ENCODE data around the gene PALLD. TPM values are rescaled to one million over a fixed set of nuclear protein-coding genes. Genes with fewer than 3 reads are reported as not detected.

Gene PALLD
- total RNA-seq, 1 experiment from 2014 or later: 166 TPM

DNA sequence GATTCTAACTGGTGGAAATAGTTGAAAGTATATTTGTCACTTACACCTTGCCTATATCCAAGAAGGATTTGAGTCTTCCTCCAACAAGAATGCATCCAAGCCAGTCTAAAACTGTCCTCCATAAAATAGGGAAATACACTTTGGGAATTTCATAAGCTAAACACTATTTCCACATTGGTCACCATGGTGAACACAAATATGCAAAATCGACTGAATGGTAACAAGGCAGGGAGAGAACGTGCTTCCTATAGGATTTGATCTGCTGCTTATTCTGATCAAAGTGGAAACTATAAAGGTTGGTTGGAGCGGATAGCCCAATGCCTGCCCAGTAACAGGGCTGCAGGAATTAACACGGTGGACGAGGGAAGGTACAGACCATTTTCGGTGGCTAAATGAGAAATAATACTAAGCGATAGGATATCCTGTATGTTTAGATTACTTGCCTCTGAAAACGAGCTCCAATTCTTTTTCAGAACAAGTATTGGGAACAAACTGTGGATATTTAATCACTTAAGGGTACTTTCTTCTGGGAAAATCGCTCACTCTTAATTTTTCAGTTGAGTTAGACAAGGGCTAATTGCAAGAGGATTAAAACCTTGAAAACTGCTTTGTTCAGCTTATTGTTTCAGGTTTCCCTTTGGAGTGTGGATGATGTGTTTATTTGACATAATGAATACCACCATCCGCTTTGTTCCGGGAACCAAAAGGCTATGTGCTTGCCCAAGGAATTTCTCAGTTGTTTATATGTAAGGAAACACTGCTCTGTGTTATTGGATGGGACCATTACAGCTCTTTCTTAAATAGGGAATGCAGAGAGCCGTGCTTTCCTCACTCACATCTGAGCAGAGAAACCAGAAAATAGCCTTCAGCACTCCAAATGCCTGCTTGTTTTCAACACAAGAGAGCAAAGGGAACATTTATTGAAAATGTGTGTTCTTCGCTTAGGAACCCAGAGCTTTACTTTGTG is 318.8 kb downstream of the PALLD start:
- intact Hi-C loops (cut with micrococcal nuclease): no loop called here
- H4K20me1 ChIP-seq (ENCODE audit: insufficient read depth): no peaks in the 10 kb centered on the region
- H3K36me3 ChIP-seq (ENCODE audit: control insufficient read depth in 1 of 2, insufficient read depth in 2 of 2, low read length in 2 of 2): no peaks in the 10 kb centered on the region
- H3K9me3 ChIP-seq (ENCODE audit: control insufficient read depth in 1 of 2, insufficient read depth in 1 of 2, low read depth in 1 of 2, low read length in 2 of 2): no peaks in the 10 kb centered on the region
- H3K4me3 ChIP-seq (replicated peaks in 1 of 2; ENCODE audit: low read depth in 1 of 2, low read length in 2 of 2): no peak overlapping the region
- CTCF ChIA-PET: no interaction called here
- H3K27me3 ChIP-seq (ENCODE audit: insufficient read depth, low read length): no peaks in the 10 kb centered on the region
- RAD21 ChIA-PET (ENCODE audit: low non-redundant PET in 1 of 2, low total read pairs in 2 of 2, uncharacterized antibody in 2 of 2, unreplicated experiment in 2 of 2): no interaction called here
- H3K4me1 ChIP-seq (ENCODE audit: control insufficient read depth in 1 of 2, insufficient read depth in 2 of 2, low read length in 2 of 2): peaks cover 8 to 18% of the 10 kb centered on the region in 2 experiments; a peak in 3 of 4 replicates
- H3K4me2 ChIP-seq (ENCODE audit: low read length): no peak overlapping the region
- no peak for ATAC-seq
- H3K79me2 ChIP-seq (ENCODE audit: insufficient read depth, low read length): no peaks in the 10 kb centered on the region
- POLR2A ChIA-PET: interaction anchor here (0.7 to 3.1 kb wide), 2 partner anchors 16 to 18 kb away, joined by 3 to 27 read pairs; no protein-coding TSS in a partner anchor
- no peak for DNase-seq (ENCODE audit: low read depth, low spot score)
- H2AFZ ChIP-seq (ENCODE audit: low read depth, low read length, poor library complexity, severe bottlenecking): no peak overlapping the region
- BruUV-seq (replicated peaks): no TSS peak
- H3K9me2 ChIP-seq (ENCODE audit: insufficient read depth): no peaks in the 10 kb centered on the region
- no peak overlapping the region for H3K9ac ChIP-seq (ENCODE audit: low read length)
- no peak overlapping the region for H3K27ac ChIP-seq (ENCODE audit: low read depth, low read length)
- TF ChIP-seq, protein P1, sequence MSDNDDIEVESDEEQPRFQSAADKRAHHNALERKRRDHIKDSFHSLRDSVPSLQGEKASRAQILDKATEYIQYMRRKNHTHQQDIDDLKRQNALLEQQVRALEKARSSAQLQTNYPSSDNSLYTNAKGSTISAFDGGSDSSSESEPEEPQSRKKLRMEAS (IDR thresholded peaks at IDR 0.05): no peak
- TF ChIP-seq SRF (IDR thresholded peaks at IDR 0.05; ENCODE audit: low read depth): no peak
- no peak for TF ChIP-seq POLR2AphosphoS5 (IDR thresholded peaks at IDR 0.05; ENCODE audit: low read depth, low read length)
- TF ChIP-seq YY1 (IDR thresholded peaks at IDR 0.05; ENCODE audit: extremely low read depth, insufficient replicate concordance, low read depth, low read length): no peak
- TF ChIP-seq, protein P2, sequence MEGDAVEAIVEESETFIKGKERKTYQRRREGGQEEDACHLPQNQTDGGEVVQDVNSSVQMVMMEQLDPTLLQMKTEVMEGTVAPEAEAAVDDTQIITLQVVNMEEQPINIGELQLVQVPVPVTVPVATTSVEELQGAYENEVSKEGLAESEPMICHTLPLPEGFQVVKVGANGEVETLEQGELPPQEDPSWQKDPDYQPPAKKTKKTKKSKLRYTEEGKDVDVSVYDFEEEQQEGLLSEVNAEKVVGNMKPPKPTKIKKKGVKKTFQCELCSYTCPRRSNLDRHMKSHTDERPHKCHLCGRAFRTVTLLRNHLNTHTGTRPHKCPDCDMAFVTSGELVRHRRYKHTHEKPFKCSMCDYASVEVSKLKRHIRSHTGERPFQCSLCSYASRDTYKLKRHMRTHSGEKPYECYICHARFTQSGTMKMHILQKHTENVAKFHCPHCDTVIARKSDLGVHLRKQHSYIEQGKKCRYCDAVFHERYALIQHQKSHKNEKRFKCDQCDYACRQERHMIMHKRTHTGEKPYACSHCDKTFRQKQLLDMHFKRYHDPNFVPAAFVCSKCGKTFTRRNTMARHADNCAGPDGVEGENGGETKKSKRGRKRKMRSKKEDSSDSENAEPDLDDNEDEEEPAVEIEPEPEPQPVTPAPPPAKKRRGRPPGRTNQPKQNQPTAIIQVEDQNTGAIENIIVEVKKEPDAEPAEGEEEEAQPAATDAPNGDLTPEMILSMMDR (IDR thresholded peaks at IDR 0.05 in 2 of 3, conservative IDR thresholded peaks at IDR 0.05 in 1 of 3; ENCODE audit: borderline replicate concordance in 1 of 3, insufficient read depth in 1 of 3, low read depth in 2 of 3, low read length in 2 of 3): no peak
- TF ChIP-seq POLR2A (IDR thresholded peaks at IDR 0.05; ENCODE audit: borderline replicate concordance, extremely low read depth, insufficient read depth, insufficient read length): no peak
- TF ChIP-seq EZH2phosphoT487 (IDR thresholded peaks at IDR 0.05; ENCODE audit: borderline replicate concordance): no peak
- TF ChIP-seq CBX3 (IDR thresholded peaks at IDR 0.05; ENCODE audit: low read depth): no peak
- no peak for TF ChIP-seq CEBPB (IDR thresholded peaks at IDR 0.05; ENCODE audit: low read depth)
- no peak for TF ChIP-seq RAD21 (IDR thresholded peaks at IDR 0.05; ENCODE audit: low read depth)
- no peak for TF ChIP-seq FOSL1 (IDR thresholded peaks at IDR 0.05; ENCODE audit: low read depth)
- TF ChIP-seq, protein P3, sequence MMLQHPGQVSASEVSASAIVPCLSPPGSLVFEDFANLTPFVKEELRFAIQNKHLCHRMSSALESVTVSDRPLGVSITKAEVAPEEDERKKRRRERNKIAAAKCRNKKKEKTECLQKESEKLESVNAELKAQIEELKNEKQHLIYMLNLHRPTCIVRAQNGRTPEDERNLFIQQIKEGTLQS (IDR thresholded peaks at IDR 0.05): no peak
- TF ChIP-seq ZNF274 (IDR thresholded peaks at IDR 0.05; ENCODE audit: low read depth, low read length): no peak
- TF ChIP-seq ZFX (IDR thresholded peaks at IDR 0.05): no peak
- TF ChIP-seq, protein P4, sequence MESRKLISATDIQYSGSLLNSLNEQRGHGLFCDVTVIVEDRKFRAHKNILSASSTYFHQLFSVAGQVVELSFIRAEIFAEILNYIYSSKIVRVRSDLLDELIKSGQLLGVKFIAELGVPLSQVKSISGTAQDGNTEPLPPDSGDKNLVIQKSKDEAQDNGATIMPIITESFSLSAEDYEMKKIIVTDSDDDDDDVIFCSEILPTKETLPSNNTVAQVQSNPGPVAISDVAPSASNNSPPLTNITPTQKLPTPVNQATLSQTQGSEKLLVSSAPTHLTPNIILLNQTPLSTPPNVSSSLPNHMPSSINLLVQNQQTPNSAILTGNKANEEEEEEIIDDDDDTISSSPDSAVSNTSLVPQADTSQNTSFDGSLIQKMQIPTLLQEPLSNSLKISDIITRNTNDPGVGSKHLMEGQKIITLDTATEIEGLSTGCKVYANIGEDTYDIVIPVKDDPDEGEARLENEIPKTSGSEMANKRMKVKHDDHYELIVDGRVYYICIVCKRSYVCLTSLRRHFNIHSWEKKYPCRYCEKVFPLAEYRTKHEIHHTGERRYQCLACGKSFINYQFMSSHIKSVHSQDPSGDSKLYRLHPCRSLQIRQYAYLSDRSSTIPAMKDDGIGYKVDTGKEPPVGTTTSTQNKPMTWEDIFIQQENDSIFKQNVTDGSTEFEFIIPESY (IDR thresholded peaks at IDR 0.05; ENCODE audit: extremely low read depth, insufficient replicate concordance, low read length): no peak
- no peak for TF ChIP-seq EZH2 (IDR thresholded peaks at IDR 0.05)
- TF ChIP-seq TCF7L2 (IDR thresholded peaks at IDR 0.05; ENCODE audit: borderline replicate concordance, extremely low read depth, insufficient read depth, insufficient read length): no peak
